ENCODE results near the gene F2. TPM values are rescaled to one million over a fixed set of nuclear protein-coding genes. Genes with fewer than 3 reads are reported as not detected.
"Not testable (repeated sequence)": the region's sequence is repeated elsewhere in the genome, so short reads cannot be mapped to it uniquely, and the experiment has no call there.

The F2 gene
- total RNA-seq, result 1,408 TPM

DNA sequence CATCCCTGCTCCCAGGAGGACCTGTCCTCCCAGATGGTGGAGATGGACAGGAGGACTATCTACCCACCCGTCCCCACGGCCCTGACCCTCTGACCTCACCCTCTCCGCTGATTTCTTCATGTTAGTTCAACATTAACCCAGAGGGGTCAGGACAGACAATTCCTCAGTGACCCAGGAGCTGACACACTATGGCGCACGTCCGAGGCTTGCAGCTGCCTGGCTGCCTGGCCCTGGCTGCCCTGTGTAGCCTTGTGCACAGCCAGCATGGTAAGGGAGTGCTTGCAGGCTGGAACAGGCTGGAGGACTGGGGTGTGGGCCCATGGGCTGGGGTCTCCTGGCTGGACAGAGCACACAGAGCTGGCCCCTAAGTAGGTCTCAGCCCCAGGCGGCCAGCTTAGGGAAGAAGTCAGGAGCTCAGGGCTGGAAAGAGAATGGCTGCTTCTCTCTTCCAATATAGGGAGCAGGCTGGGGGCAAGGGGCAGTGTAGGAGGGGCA lies at the start of gene F2:
Gene F2 (plus strand): TSS at position 166 of the 495 bp plus-strand sequence. CDS start 23 bp downstream, at position 189.
- ATAC-seq, result peak; percentile 71
- DNase-seq (ENCODE audit: low spot score), result peak; percentile 94

DNA sequence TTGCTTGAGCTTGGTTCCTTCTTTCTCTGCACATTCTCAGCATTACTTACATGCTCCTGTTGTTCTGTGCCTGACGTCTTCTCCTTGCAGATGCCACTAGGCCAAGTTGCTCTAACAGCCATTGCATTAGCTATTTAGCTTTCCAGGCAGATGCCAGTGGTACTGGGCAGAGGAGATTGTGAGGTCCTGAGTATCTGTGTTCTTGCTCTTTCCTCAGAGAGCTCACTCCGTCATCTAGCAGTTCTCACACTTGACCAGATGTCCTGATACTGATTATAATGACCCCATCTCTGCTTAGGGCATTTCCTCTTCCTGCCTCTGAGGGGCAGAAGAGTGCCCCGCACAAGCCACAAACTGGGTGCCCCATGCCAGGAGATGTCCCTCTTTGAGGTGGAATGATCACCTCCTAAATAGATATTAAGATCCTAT lies 49.3 kb upstream of the F2 start:
- ATAC-seq, result peak; percentile 68
- DNase-seq (ENCODE audit: low spot score), result no peak

DNA sequence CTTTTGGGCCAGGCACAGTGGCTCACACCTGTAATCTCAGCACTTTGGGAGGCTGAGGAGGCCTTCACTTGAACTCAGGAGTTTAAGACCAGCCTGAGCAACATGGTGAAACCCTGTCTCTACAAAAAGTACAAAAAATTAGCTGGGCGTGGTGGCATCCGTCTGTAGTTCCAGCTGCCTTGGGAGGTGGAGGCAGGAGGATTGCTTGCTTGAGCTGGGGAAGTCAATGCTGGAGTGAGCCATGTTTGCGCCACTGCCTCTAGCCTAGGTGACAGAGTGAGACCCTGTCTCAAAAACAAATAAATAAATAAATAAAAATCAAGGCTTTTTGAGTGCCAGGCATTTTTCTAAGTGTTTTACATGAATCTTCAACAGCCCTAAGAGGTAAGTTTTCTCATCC lies 48.5 kb upstream of the F2 start:
- not testable (repeated sequence) for ATAC-seq; DNase-seq (ENCODE audit: low spot score)

DNA sequence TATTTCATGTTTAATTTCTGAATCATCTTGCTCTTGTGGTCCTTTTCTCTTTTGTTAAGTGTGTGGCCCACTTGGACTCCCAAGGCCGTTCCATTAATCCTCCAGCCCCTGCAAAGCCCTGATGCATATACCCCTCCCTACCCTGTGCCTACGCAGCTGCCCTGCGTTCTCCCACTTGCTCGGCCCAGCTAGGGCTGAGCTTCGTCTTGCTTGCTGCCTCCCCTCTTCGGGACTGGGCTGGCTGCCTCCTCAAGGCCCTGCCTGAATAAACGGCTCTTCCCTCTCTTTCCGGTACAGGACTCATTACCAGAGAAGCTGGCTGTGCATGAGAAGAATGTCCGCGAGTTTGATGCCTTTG lies 47.1 kb upstream of the F2 start:
- ATAC-seq (no peak), DNase-seq (ENCODE audit: low spot score) (no peak)

DNA sequence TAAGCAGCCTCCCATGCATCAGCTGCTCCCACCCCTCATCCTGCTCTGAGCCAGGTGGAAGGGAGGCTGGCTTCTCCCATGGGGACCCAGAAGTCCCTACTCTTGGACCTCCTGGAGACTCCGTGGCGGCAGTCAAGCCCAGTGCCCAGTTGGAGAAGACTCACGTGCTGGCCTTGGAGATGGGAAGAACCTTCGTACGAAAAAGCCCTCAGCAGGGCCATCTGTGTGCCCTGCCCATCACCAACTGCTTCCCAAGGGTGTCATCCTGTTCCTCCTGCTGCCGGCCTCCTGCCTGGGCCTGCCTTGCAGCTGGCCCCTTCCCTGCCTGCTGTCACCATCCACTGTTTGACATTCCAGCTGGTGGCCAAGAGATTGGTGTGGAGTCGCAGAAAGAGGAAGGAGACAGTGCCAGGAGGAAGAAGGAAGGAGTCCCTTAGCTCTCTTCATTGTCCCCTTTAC lies 46.6 kb upstream of the F2 start:
- ATAC-seq, result no peak

DNA sequence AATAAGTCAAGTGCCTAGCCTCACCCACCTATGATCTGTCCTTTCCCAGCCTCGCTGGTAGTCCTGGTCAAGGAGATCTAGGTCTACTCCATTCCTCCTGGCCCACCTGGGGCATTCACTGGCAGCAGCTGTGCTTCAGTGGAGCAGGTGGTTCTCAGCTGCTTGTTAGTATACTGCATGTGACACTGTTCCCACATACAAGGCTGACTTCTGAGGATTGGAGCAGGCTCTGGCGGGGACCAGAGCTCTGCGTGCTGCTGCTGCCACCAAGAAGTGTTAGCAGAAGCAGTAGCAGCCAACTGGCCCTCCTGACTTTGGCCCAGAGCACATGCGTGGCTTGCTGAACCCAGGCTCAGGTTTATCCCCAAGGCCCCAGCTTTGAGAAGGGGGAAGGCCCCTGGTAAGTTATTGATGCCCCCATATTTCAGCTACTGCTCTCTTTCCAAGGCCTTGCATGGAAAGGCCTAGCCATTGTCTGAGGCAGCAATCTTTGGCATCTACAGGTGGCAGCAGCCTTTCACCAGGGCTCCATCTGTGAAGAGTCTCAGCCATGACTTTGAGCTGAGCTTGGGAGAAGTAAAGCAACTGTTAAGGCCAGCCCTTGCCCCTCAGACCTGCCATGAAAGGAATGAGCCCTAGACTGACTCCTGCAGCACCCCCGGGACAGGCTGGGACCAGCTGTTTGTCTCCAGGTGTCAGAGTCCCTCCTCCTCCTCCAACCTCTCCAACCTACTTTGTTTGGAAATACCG lies 45.1 kb upstream of the F2 start:
- DNase-seq (ENCODE audit: low spot score) (no peak), ATAC-seq (peak; percentile 5)

More for the DNA sequence above, 46.6 kb upstream of the F2 start:
- no peak for DNase-seq (ENCODE audit: low spot score)

DNA sequence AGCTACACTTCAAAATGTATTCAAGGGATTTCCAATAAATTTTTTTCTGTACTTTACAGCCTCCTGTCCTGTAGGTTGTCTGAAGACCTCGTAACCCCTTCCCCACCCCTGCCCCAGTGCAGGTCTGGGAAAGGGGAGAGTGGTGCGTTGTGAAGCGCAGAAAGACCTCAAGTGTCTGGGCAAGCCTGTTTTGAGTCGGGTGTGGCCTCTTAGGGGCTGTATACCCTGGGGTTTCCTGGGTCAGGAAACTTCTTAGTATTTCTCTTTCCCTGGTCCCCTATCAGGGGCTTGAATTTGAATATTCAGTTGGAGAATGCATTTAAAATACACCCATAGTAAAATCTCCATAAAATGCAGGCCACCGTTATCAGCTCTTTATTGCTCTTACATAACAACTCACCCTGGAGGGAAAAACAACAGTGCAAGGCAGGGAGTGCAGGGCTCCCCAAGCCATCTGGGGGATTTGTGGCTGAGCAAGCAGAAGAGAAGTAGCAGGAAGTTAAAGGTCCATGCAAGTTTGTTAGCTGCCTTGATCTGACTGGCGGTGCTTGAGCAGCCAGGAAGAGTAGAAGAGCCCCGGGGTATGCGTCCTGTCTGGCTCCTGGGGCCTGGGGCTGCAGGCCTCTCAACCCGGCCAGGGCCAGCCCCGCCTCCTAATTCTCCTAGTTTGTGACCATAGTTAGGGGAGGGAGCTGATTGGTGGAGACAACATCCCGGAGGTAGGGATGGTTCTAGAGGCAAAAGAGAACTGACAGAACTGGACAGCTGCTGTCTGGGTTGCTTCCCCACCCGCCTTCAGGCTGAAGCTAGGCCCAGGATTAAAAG lies 44.3 kb upstream of the F2 start:
- DNase-seq (ENCODE audit: low spot score) (no peak), ATAC-seq (peak; percentile 4)

DNA sequence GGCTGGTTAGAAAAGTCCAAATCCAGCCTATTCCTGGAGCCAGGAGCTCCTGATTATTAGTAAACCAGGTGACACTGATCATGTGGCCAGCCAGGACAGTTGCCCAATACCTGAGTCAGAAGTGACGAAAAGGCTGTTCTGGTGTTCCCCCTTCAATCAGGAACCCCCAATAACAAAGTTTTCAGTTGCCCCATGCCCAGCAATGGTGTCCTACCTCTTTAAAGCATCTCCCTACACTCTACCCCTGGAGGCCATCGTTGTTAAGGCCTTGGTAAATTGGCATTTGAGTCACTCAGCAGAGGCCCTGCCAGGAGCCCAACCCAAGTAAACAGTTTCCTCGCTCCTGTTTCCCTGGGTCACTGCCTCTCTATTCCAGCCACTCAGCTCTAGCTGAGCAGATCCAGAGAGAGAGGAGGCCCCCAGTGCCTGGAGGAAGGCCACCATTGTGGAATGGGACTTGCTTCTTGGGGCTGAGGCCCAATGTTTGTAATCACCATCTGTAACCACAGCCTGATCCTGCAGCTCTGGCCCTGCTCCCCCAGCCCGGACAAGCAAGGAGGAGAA lies 43.6 kb upstream of the F2 start:
- DNase-seq (ENCODE audit: low spot score) (peak; percentile 85), ATAC-seq (peak; percentile 80)

DNA sequence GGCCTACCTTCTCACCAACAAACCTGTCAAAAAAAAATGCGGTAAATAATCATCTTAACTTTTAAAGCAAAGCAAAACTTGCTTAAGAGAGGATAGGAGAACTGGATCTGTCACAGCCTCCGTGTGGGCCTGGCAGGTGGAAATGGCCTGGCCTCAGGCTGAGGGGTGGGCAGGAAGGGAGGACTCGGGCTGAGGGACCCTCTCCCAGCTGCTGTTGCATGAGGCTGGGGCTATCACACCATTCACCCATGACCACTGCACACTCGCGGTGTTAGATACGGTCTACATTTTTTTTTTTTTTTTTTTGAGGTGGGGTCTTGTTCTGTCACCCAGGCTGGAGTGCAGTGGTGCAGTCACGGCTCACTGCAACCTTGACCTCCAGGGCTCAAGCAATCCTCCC lies 43.1 kb upstream of the F2 start:
- ATAC-seq, result no peak

DNA sequence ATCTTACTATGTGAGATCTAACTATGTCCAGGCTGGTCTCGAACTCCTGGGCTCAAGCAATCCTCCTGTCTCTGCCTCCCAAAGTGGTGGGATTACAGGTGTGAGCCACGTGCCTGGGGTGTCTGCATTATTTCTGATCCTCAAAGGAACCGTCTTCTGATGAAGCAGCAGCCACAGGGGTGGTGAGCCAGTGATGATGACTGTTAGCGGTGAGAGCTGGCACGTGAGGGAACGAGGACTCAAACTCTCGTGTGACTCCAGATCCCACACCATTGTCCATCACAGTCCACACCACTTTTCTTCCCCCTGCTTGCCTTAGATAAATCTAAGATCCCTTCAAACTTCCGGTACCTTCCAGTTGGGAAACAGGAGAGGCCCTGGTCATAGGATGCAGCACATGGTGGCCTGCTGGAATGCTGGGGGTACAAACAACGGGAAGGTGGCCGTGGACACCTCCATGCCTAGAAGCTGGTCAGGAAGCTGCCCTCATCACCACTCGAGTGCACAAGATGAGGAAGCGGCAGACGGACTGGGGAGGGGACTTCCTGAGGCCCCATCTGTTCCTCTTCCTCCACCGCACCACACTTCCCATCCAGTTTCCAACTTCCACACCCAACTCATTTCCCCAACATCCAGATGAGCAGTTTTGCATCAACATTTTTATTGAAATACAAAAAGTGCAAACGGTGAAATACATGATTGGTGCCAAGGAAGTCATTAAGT lies 42.4 kb upstream of the F2 start:
- ATAC-seq (no peak), DNase-seq (ENCODE audit: low spot score) (no peak)

More for the DNA sequence above, 43.1 kb upstream of the F2 start:
- no peak for DNase-seq (ENCODE audit: low spot score)

DNA sequence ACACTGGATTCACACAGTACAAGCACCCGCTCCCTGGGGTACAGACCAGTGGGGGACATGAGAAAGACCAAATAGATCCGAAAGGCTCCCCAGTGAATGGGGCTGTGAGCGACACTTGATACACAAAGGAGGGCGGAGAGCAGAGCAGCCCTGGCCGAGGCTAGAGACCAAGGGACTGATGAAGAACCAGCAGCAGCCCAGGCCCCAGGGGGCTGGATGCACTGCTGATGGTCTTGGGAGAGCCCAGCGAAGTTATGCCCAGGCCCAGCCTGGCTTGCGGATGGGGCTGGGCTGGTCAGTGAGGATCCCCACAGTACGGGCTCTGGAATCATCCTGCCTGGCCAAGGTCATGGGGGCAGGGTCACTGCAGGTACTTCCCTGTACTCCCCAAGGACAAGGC lies 41.8 kb upstream of the F2 start:
- ATAC-seq (no peak), DNase-seq (ENCODE audit: low spot score) (no peak)

DNA sequence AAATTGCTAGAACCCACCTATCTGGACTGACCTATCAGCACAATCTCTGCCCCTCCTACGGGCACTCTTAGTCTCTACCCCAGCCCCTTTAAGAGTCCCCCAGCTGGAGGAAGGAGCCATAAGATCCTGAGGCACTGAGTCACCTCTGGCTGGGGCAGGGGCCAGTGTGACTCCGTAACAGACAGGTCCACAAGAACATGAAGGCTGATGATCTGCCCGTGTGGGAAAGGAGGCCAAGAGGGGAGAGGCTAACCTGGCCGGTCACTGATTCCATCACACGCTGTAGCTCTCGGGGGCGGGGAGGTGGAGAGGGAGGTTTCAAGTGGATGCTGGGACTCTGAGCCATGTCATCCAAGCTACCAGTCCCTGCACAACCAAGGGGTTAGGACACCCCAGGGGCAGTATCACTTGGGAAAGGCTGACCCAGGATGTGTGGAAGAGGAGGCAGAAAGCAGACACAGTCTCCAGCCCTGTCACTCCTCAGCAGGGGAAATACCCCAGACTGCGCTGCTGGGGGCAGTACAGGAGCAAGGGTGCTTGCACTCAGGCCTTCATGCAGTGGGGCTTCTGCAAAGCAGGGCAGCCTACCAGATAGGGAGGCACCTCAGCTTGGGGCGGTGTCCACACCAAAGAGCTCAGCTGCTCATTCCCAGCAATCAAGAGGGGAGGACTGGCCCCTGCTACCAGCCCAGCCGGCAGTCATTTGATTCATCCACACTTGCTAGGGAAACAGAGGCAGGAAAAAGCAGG lies 40.8 kb upstream of the F2 start:
- DNase-seq (ENCODE audit: low spot score) (no peak), ATAC-seq (no peak)

DNA sequence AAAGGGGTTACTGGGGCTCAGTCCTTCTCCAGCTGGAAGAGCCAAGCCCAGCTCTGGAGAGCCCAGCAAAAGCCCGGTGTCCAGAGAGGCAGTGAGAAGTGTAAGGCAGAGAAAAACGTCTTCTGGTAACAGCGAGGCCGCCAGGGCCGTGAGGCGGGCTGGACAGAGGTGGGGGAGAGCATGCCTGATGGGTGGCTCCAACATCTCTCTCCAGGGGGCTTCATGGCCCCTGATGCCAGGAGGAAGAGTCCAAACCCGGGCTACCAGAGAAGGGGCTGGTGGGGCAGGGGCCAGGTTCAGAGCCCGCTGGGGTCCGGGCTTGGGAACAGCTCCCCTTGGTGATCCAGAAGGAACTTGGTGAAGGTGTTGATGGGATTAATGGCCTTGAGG lies 40.3 kb upstream of the F2 start:
- DNase-seq (ENCODE audit: low spot score), result no peak
- ATAC-seq, result no peak

DNA sequence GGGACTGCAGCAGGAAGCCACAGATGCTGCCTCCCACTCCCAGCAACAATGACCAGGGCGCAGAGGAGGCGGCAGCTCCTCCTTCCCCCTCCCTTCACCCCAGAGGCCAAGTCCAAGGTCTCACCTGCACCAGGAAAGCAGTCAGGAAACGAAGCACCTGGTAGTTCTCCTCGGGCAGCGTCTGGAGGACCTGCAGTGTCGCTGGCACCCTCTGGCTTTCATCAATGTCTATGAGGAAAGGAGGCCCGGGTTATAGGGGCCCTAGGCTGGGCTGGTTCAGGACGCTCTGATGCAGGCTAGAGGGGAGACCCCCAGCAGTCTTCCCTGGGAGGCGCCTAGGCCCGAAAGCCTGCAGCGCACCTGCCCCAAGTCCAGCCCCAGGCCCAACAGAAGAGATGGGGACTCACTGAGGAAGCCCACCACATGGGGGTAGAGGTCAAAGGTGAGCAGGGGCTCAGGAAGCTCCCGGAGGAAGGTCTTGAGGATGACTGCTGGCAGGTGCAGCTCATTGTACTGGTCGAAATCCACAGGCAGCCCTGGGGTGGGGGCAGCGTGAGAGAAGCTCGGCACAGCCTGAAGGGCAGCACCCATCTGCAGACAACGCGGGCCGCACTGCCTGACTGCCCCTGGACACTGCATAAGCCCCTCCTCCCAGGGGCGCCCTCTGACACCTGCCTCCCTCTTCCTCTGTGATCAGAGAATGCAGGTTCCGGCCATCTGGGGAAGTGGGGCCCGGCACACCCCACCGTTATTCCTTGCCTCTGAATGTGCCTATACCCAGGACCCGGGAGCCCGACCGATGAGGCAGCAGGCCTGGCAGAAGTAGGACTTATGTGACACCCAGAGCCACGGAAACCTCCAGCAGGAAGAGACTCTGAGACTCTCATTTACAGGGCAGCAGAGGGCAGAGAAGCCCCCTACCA lies 39.5 kb upstream of the F2 start:
- DNase-seq (ENCODE audit: low spot score), result no peak

DNA sequence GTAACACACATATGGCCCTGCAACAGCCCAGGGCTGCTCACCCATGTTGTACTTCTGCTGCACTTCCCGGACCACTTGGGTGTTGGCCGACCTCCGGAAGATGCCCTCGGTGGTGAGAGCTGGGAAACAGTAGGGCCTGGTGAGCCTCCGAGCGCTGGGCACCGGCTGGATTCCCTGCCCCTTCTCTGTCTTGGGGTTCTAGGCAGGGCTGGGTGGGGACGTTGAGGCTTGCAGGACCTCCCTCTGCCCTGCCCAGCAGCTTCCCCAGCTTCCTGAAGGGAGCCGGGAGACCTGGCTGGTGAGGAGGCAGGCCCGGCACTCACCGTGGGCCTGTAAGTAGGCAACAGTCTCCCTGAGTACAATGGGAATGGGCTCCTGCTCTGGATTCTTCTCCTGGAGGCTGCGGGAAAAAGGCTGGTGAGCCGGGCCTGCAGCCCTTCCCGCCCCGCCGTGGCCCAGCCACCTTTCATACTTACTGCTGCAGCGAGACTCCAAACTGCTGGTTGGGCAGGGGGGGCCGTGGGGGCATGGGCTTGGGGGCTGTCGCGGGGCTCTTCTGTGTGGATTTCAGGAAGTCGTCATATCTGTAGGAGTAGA lies 38.8 kb upstream of the F2 start:
- ATAC-seq (no peak), DNase-seq (ENCODE audit: low spot score) (no peak)

More for the DNA sequence above, 39.5 kb upstream of the F2 start:
- no peak for ATAC-seq

DNA sequence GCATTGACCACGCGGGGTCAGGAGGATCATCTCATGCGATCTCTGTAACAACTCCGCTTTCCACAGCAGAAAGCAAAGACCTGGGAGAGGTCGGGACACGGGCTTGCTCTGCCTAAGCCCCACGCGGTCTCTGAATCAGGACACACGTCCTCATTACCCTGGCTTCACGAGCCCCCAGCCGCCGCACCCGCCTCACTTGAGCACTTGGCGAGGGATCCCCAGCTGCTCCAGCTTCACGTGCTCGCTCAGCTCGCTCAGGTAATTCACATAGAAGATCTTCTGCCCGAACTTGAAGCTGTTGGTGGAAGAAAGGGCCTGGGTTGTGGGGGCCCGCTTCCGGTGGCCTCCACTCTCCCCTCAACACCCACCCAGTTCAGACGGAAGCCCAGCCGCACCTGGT lies 38.2 kb upstream of the F2 start:
- no peak for ATAC-seq
- DNase-seq (ENCODE audit: low spot score), result no peak

DNA sequence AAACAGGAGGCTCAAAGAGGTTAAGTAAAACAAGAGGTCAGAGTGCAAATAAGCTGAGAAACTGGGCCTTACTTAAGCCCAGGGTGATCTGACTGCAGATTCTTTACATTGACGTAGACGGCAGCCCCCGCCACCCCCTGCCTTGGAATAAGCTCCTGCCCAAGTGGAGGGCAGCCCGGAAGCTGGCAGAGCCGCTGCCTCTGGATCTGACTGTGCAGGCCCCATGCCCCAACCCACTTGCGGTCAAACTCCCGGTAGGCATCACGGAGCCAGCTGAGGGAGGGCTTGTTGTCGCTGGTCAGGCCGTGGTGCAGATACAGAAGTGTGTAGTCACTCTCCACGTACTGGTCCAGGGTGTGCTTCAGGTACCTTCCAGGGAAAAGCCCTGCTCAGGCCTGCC lies 37.2 kb upstream of the F2 start:
- no peak for ATAC-seq
- no peak for DNase-seq (ENCODE audit: low spot score)
